ENCODE results near the gene RBM26.

GRCh38 chr13:79359064-79359463 is 47.0 kb downstream of the RBM26 start:
- TF ChIP-seq CTCF (IDR thresholded peaks at IDR 0.05) (no peak), POLR2A (IDR thresholded peaks at IDR 0.05) (no peak)

Data from thyroid gland (tissue), 4 donors.